ENCODE results near the gene ANXA6. TPM values are rescaled to one million over a fixed set of nuclear protein-coding genes. Genes with fewer than 3 reads are reported as not detected.

ANXA6 gene
- total and polyA plus RNA-seq, 9 of the 15 experiments (the other 6 are each of a cell fraction or from before 2014, with no cell fraction given), result 0.70 to 13.2 (median 8.3) TPM

GRCh38 chr5:151127926-151128325 is 29.7 kb downstream of the ANXA6 start (continued):
- TF ChIP-seq, protein P1, sequence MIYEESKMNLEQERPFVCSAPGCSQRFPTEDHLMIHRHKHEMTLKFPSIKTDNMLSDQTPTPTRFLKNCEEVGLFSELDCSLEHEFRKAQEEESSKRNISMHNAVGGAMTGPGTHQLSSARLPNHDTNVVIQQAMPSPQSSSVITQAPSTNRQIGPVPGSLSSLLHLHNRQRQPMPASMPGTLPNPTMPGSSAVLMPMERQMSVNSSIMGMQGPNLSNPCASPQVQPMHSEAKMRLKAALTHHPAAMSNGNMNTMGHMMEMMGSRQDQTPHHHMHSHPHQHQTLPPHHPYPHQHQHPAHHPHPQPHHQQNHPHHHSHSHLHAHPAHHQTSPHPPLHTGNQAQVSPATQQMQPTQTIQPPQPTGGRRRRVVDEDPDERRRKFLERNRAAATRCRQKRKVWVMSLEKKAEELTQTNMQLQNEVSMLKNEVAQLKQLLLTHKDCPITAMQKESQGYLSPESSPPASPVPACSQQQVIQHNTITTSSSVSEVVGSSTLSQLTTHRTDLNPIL (CRISPR knock-in tag; IDR thresholded peaks at IDR 0.05), result no peak
- TF ChIP-seq FOXP4 (CRISPR knock-in tag; IDR thresholded peaks at IDR 0.05; ENCODE audit: borderline replicate concordance) (no peak), ZFP1 (CRISPR knock-in tag; IDR thresholded peaks at IDR 0.05) (no peak), ASH1L (IDR thresholded peaks at IDR 0.05; ENCODE audit: borderline replicate concordance, low read depth, partially characterized antibody) (no peak)

- H3K36me3 ChIP-seq (ENCODE audit: control insufficient read depth, insufficient read depth, low read length), result no peaks in the 10 kb centered on the region
- H4K20me1 ChIP-seq (replicated peaks; ENCODE audit: control insufficient read depth, insufficient read depth, low read length), result no peaks in the 10 kb centered on the region
- no peak overlapping the region for H3K27ac ChIP-seq (ENCODE audit: extremely low read depth, low read depth, low read length)
- H3K79me2 ChIP-seq (ENCODE audit: control insufficient read depth, insufficient read depth, low read length), result no peaks in the 10 kb centered on the region
- POLR2A ChIA-PET, result interaction anchor here (0.6 to 1.8 kb wide), 11 partner anchors 17 to 843 kb away, joined by 3 to 10 read pairs (median 3); no protein-coding TSS in a partner anchor
- CTCF ChIA-PET (ENCODE audit: low intra/inter-chr PET ratio), result interaction anchor here (0.6 to 2.2 kb wide), 4 partner anchors 32 to 190 kb away, joined by 3 to 30 read pairs (median 10); partner anchors contain the start of gene ANXA6
- whole genome bisulfite sequencing (ENCODE audit: insufficient coverage, low coverage, missing lambda C conversion rate), result under 1% methylated on average over 8 of the region's 9 CpGs
- peaks cover 7 to 8% of the 10 kb centered on the region in 2 experiments; a peak in 4 of 5 replicates for H3K4me1 ChIP-seq (replicated peaks in 1 of 2; ENCODE audit: control insufficient read depth in 2 of 2, insufficient read depth in 2 of 2, low read length in 2 of 2)
- no peaks in the 10 kb centered on the region for H3K9me3 ChIP-seq (replicated peaks; ENCODE audit: control insufficient read depth, insufficient read depth, low read depth, low read length)
- BruUV-seq (replicated peaks), result no TSS peak
- peaks cover 4% of the 10 kb centered on the region for H3K9me1 ChIP-seq (ENCODE audit: control insufficient read depth, insufficient read depth, low read length)
- ATAC-seq (peak; percentile 96), DNase-seq (ENCODE audit: extremely low read depth in 1 of 4, low spot score in 3 of 4) (peak; percentile 84 to 91 (median 90)), FAIRE-seq (peak; percentile 96)
- intact Hi-C loops (cut with micrococcal nuclease), result loop anchor here (1.0 to 5.0 kb wide), 5 partner anchors 39 to 526 kb away; no protein-coding TSS in a partner anchor
- peaks cover 0 to 11% of the 10 kb centered on the region in 2 experiments; a peak in 1 of 5 replicates for H3K27me3 ChIP-seq (ENCODE audit: control insufficient read depth in 2 of 2, insufficient read depth in 2 of 2, low read length in 2 of 2)
- no peak overlapping the region for H2AFZ ChIP-seq (ENCODE audit: low read depth, low read length)
- in situ Hi-C loops (cut with MboI), result loop anchor here (10.0 kb wide), 1 partner anchor 399 kb away; no protein-coding TSS in a partner anchor
- H3K4me3 ChIP-seq, result no peak overlapping the region
- H3K4me2 ChIP-seq (ENCODE audit: insufficient read depth, low read length), result peak overlapping the region; percentile 18; the same call in 1 of the 2 replicates
- H3K9ac ChIP-seq (ENCODE audit: insufficient read depth in 1 of 2, low read depth in 2 of 2, low read length in 2 of 2), result no peak overlapping the region
- TF ChIP-seq, protein P2, sequence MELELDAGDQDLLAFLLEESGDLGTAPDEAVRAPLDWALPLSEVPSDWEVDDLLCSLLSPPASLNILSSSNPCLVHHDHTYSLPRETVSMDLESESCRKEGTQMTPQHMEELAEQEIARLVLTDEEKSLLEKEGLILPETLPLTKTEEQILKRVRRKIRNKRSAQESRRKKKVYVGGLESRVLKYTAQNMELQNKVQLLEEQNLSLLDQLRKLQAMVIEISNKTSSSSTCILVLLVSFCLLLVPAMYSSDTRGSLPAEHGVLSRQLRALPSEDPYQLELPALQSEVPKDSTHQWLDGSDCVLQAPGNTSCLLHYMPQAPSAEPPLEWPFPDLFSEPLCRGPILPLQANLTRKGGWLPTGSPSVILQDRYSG (tag; conservative IDR thresholded peaks at IDR 0.05; ENCODE audit: low read depth), result no peak
- TF ChIP-seq TEAD4 (IDR thresholded peaks at IDR 0.05; ENCODE audit: low read length) (peak; percentile 31; the same call in 1 of the 2 replicates), TEAD4 (CRISPR knock-in tag; IDR thresholded peaks at IDR 0.05; ENCODE audit: borderline replicate concordance) (no peak), KDM1A (IDR thresholded peaks at IDR 0.05) (peak; percentile 46 to 61; a peak in 3 of 4 replicates), SETDB1 (IDR thresholded peaks at IDR 0.05; ENCODE audit: low read length) (peak; percentile 91), ZNF717 (CRISPR knock-in tag; IDR thresholded peaks at IDR 0.05) (no peak), MTA3 (IDR thresholded peaks at IDR 0.05; ENCODE audit: borderline replicate concordance) (peak; percentile 70; the same call in 1 of the 2 replicates), ZNF224 (CRISPR knock-in tag; IDR thresholded peaks at IDR 0.05) (no peak)
- TF ChIP-seq, protein P3, sequence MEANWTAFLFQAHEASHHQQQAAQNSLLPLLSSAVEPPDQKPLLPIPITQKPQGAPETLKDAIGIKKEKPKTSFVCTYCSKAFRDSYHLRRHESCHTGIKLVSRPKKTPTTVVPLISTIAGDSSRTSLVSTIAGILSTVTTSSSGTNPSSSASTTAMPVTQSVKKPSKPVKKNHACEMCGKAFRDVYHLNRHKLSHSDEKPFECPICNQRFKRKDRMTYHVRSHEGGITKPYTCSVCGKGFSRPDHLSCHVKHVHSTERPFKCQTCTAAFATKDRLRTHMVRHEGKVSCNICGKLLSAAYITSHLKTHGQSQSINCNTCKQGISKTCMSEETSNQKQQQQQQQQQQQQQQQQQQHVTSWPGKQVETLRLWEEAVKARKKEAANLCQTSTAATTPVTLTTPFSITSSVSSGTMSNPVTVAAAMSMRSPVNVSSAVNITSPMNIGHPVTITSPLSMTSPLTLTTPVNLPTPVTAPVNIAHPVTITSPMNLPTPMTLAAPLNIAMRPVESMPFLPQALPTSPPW (CRISPR knock-in tag; IDR thresholded peaks at IDR 0.05), result peak; percentile 52; the same call in 1 of the 2 replicates
Observed at GRCh38 chr5:151126199-151126645, 31.4 kb downstream of the ANXA6 start.
